Transverse colon (tissue), 4 donors: ENCODE results near the gene DMP1. TPM values are rescaled to one million over a fixed set of nuclear protein-coding genes. Genes with fewer than 3 reads are reported as not detected.

Source experiments
- DNase-seq: peaks from one replicate; pipeline ENCODE4 v3.0.0-alpha.2; 2019
- H3K27ac ChIP-seq, 4 donors: fragments of 200-600 bp; sonication (generic); 2 replicates each; pipeline ENCODE4 v1.5.1; 2016 to 2018; ENCODE audit warnings: inconsistent platforms in 4 of 4
- H3K27me3 ChIP-seq: fragments of 200-600 bp; sonication (generic); 2 replicates; pipeline ENCODE4 v1.5.1; 2017; ENCODE audit warnings: inconsistent platforms
- H3K36me3 ChIP-seq, 4 donors: fragments of 200-600 bp; sonication (generic); 2 replicates each; pipeline ENCODE4 v1.5.1; 2017 to 2019; ENCODE audit warnings: inconsistent platforms in 4 of 4
- H3K4me1 ChIP-seq, 4 donors: fragments of 200-600 bp; sonication (generic); 2 replicates each; pipeline ENCODE4 v1.5.1; 2017 to 2020; ENCODE audit warnings: inconsistent platforms in 4 of 4
- H3K4me3 ChIP-seq, 4 donors: fragments of 200-600 bp; sonication (generic); 1 replicate in 1 of 4; 2 replicates in 3 of 4; pipeline versions ENCODE4 v1.5.1 to v1.6.1; 2017 to 2019; ENCODE audit warnings: inconsistent platforms in 4 of 4
- H3K9me3 ChIP-seq, 2 donors: fragments of 200-600 bp; sonication (generic); 2 replicates each; pipeline ENCODE4 v1.5.1; 2017 to 2019; ENCODE audit warnings: inconsistent platforms in 2 of 2
- EP300 ChIP-seq: sonication (generic); formaldehyde crosslinking; IDR thresholded peaks from one replicate; pipeline ENCODE4 v1.6.1; 2017; ENCODE audit warnings: antibody characterized with exemption, low read depth
- POLR2A ChIP-seq: fragments of 450-650 bp; IDR thresholded peaks from one replicate; pipeline ENCODE4 v1.6.1; 2016; ENCODE audit warnings: antibody characterized with exemption, mild to moderate bottlenecking, moderate library complexity
- POLR2AphosphoS5 ChIP-seq, 3 donors: sonication (generic); formaldehyde crosslinking; IDR thresholded peaks; one replicate each; pipeline ENCODE4 v1.6.1; 2016; ENCODE audit warnings: antibody characterized with exemption in 3 of 3
- WGBS, 2 donors: methylation state at CpG; one replicate each; pipeline ENCODE4 v1.1.5; 2018; ENCODE audit warnings: low coverage in 1 of 2; 5-methylcytosine and 5-hydroxymethylcytosine counted together
- in situ Hi-C, 4 donors: fragments of 200-750 bp; cut with MboI; loops; one replicate each; pipeline versions ENCODE4 v1.15.0 to v1.15.1; 2017; ENCODE audit warnings: low sequenced_read_pairs in 3 of 4, low pct_ligation_motif_present in 1 of 4, low pct_unique_long_range_greater_than_20kb in 1 of 4
- intact Hi-C: fragments of 100-400 bp; cut with DNase I; formaldehyde crosslinking; loops from one replicate; pipeline ENCODE4 v1.15.1; 2023; ENCODE audit warnings: low total_unique reads
- total RNA-seq, 4 donors: library from RNA; depleted of rRNA; stranded (reverse); fragments of >200 nt; gene quantifications; one replicate each; pipeline ENCODE4 v1.1.0, GENCODE V29; 2016
- TF ChIP-seq, protein P1 (sequence below), 5 experiments: fragments of 200-600 bp in 3 of 5; fragments of 450-650 bp in 2 of 5; sonication (generic) in 3 of 5; IDR thresholded peaks; 1 replicate in 2 of 5; 2 replicates in 3 of 5; pipeline ENCODE4 v1.5.1; 2016 to 2017; ENCODE audit warnings: antibody characterized with exemption in 5 of 5, inconsistent platforms in 3 of 5, mild to moderate bottlenecking in 2 of 5, moderate library complexity in 1 of 5

DMP1 gene
- total RNA-seq, 4 donors from 2014 or later = not detected

DNA sequence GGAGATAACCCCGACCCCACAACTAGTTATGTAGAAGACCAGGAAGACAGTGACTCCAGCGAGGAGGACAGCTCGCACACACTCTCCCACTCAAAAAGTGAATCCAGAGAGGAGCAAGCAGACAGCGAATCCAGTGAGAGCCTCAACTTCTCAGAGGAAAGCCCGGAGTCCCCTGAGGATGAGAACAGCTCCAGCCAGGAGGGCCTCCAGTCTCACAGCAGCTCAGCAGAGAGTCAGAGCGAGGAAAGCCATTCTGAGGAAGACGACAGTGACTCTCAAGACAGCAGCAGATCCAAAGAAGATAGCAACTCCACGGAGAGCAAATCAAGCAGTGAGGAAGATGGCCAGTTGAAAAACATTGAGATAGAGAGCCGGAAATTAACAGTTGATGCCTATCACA lies 12.8 kb downstream of the DMP1 start:
- TF ChIP-seq POLR2A (no peak), EP300 (no peak), POLR2AphosphoS5 (IDR thresholded peaks at IDR 0.05) (no peak)
- TF ChIP-seq, protein P1, sequence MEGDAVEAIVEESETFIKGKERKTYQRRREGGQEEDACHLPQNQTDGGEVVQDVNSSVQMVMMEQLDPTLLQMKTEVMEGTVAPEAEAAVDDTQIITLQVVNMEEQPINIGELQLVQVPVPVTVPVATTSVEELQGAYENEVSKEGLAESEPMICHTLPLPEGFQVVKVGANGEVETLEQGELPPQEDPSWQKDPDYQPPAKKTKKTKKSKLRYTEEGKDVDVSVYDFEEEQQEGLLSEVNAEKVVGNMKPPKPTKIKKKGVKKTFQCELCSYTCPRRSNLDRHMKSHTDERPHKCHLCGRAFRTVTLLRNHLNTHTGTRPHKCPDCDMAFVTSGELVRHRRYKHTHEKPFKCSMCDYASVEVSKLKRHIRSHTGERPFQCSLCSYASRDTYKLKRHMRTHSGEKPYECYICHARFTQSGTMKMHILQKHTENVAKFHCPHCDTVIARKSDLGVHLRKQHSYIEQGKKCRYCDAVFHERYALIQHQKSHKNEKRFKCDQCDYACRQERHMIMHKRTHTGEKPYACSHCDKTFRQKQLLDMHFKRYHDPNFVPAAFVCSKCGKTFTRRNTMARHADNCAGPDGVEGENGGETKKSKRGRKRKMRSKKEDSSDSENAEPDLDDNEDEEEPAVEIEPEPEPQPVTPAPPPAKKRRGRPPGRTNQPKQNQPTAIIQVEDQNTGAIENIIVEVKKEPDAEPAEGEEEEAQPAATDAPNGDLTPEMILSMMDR (IDR thresholded peaks at IDR 0.05) = no peak
- Histone ChIP-seq H3K4me3 (no peak overlapping the region), H3K9me3 (no peaks in the 10 kb centered on the region), H3K4me1 (peaks cover 0 to 14% (median 2%) of the 10 kb centered on the region in 4 donors), H3K36me3 (no peaks in the 10 kb centered on the region), H3K27ac (no peak overlapping the region), H3K27me3 (no peaks in the 10 kb centered on the region)
- in situ Hi-C loops (loop anchor here in 1 of 4 donors (25.0 kb wide), 1 partner anchor 324 kb away; the partner anchor contains the start of gene SPP1), intact Hi-C loops (no loop called here)
- DNase-seq = no peak
- WGBS, 2 donors = 66 to 96% methylated on average over 6 to 9 of the region's 9 CpGs

DNA sequence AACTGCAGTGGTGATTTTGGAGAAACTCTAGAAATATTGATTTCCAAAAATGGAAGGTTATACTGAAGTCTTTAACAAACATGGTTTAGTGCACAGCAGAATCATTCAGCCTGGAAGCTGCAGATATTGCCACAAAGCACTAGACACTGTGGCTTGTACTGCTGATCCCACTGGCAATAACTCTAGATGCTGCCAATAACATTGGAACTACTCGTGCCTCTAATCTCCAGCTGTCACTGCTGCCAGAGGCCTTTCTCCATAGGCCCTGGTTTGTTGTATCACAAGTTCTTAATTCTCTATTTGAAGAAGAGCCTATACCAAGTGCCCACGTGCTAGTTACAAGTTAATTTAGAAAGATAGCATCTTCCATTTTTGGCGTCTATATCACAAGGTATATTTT lies 19.3 kb downstream of the DMP1 start:
- intact Hi-C loops (no loop called here), in situ Hi-C loops (loop anchor here in 1 of 4 donors (25.0 kb wide), 1 partner anchor 318 kb away; the partner anchor contains the start of gene SPP1)
- Histone ChIP-seq H3K4me1 (no peaks in the 10 kb centered on the region), H3K9me3 (peaks cover 8 to 11% of the 10 kb centered on the region in 2 donors), H3K27me3 (no peaks in the 10 kb centered on the region), H3K4me3 (no peak overlapping the region), H3K27ac (no peak overlapping the region), H3K36me3 (no peaks in the 10 kb centered on the region)
- WGBS, 2 donors = 69 to 79% methylated on average over 3 of the region's 3 CpGs
- no peak for DNase-seq
- TF ChIP-seq POLR2A (no peak), EP300 (no peak), POLR2AphosphoS5 (IDR thresholded peaks at IDR 0.05) (no peak)
- TF ChIP-seq, protein P1 (IDR thresholded peaks at IDR 0.05) = no peak

DNA sequence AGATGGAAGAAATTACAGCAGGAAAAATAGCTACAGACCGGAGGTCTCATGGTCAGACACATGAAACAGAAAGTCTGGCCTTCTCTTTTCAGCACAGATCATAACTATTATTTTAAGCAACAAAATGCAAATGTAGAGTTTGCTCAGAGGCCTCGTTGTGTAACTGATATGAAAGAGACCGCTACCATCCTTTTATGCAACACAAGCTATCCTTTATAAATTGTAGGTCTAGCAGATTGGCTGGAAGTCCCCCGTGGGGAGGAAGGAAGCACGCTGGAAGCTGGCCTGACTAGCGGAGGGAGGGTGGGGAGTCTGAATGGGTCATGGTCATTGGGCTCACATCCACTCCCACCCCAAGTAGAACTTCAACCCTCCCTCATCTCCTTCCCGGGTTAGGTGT lies 27.7 kb downstream of the DMP1 start:
- H3K27ac ChIP-seq = no peak overlapping the region
- in situ Hi-C loops = loop anchor here (5.0 to 25.0 kb wide), 2 partner anchors 165 to 535 kb away; no protein-coding TSS in a partner anchor
- no peak overlapping the region for H3K4me3 ChIP-seq
- TF ChIP-seq POLR2AphosphoS5 (IDR thresholded peaks at IDR 0.05) = no peak
- TF ChIP-seq, protein P1 (IDR thresholded peaks at IDR 0.05) = no peak
- no peak for TF ChIP-seq EP300
- no peak for TF ChIP-seq POLR2A
- intact Hi-C loops = loop anchor here (10.0 kb wide), 1 partner anchor 527 kb away; no protein-coding TSS in a partner anchor
- DNase-seq = no peak
- H3K4me1 ChIP-seq = no peaks in the 10 kb centered on the region
- H3K9me3 ChIP-seq = peaks cover 0 to 5% of the 10 kb centered on the region in 2 donors
- no peaks in the 10 kb centered on the region for H3K27me3 ChIP-seq
- no peaks in the 10 kb centered on the region for H3K36me3 ChIP-seq
- 56 to 76% methylated on average over 2 to 7 of the region's 7 CpGs for WGBS, 2 donors

DNA sequence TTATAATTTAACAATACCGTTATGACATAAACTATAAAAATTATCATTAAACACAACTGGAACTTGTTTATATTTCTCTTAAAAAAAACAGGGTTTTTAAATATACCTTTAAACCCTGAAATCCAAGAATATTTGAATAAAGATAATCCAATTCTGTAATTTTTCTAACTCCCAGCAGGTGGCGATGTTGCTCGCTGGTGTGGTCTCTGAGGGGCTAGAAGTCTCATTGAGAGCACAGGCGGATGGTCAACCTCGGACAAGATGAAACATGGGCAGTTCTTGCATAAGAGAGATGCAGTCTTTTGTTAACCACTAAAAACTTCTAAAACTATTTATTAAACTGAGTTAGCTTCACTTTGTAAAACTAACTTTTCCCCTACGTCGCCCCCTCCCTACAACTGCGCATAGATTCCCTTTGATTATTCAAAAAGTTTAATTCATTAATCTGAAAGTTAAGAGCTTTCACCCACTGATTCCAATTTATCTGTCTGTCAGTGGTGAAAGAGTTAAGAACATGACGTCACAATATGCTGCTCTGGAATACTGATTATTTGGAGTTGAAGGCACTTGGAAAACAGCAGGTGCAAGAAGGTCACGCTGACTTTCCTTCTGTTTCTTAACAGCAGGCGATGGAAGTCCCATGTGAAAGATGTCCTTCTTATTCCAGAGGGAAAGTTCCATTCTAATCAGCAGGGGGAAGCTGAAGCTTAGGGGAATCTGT lies 29.5 kb downstream of the DMP1 start:
- DNase-seq = peak; percentile 19
- no peak overlapping the region for H3K27ac ChIP-seq
- H3K27me3 ChIP-seq = no peaks in the 10 kb centered on the region
- no peaks in the 10 kb centered on the region for H3K4me1 ChIP-seq
- WGBS, 2 donors = 38 to 40% methylated on average over 10 to 11 of the region's 11 CpGs
- TF ChIP-seq, protein P1 (IDR thresholded peaks at IDR 0.05) = peak; percentile 52 to 77 (median 67)
- TF ChIP-seq POLR2AphosphoS5 (IDR thresholded peaks at IDR 0.05) = no peak
- no peak for TF ChIP-seq POLR2A
- TF ChIP-seq EP300 = no peak
- in situ Hi-C loops (loop anchor here (5.0 to 25.0 kb wide), 4 partner anchors 155 to 533 kb away; partner anchors contain the start of gene MEPE (in 1 of the 4)), intact Hi-C loops (loop anchor here (10.0 kb wide), 2 partner anchors 165 to 525 kb away; no protein-coding TSS in a partner anchor)
- H3K4me3 ChIP-seq = no peak overlapping the region
- H3K9me3 ChIP-seq = no peaks in the 10 kb centered on the region
- no peaks in the 10 kb centered on the region for H3K36me3 ChIP-seq
